Neural cell (in vitro differentiated cells): ENCODE measurements around the gene LRRC57. TPM values are rescaled to one million over a fixed set of nuclear protein-coding genes. Genes with fewer than 3 reads are reported as not detected.

Experiments used
- H2AFZ ChIP-seq: fragments of 200-600, 300-800 bp; sonication (generic), shearing (Covaris generic); 2 replicates; pipeline ENCODE4 v1.6.0; 2014; ENCODE audit warnings: low read depth, mild to moderate bottlenecking, antibody characterized with exemption, low read length, moderate library complexity
- H3F3A ChIP-seq: fragments of 200-600 bp; shearing (Covaris generic); 2 replicates; pipeline ENCODE4 v1.6.1; 2016; ENCODE audit warnings: mild to moderate bottlenecking, moderate library complexity, mixed read lengths, antibody characterized with exemption, low read length; ENCODE audit not compliant: insufficient read depth, poor library complexity, severe bottlenecking
- H3K27ac ChIP-seq: fragments of 200-600, 300-800 bp; sonication (generic), shearing (Covaris generic); 2 replicates; pipeline ENCODE4 v1.5.1; 2014; ENCODE audit warnings: mild to moderate bottlenecking, low read length, moderate library complexity
- H3K27me3 ChIP-seq: fragments of 300-800, 200-600 bp; sonication (generic), shearing (Covaris generic); 2 replicates; pipeline ENCODE4 v1.6.0; 2014; ENCODE audit warnings: mild to moderate bottlenecking, low read depth, low read length, moderate library complexity; ENCODE audit not compliant: insufficient read depth
- H3K36me3 ChIP-seq: fragments of 300-800, 200-600 bp; sonication (generic), shearing (Covaris generic); 2 replicates; pipeline ENCODE4 v1.5.1; 2014; ENCODE audit warnings: mild to moderate bottlenecking, antibody characterized with exemption, low read length, moderate library complexity; ENCODE audit not compliant: insufficient read depth
- H3K4me2 ChIP-seq: fragments of 300-800, 200-600 bp; sonication (generic), shearing (Covaris generic); 2 replicates; pipeline ENCODE4 v1.6.0; 2014; ENCODE audit warnings: mild to moderate bottlenecking, low read length
- H3K4me3 ChIP-seq: fragments of 300-800, 200-600 bp; sonication (generic), shearing (Covaris generic); 2 replicates; pipeline ENCODE4 v1.5.1; 2014; ENCODE audit warnings: mild to moderate bottlenecking, low read length, moderate library complexity
- H3K79me2 ChIP-seq: fragments of 200-600 bp; shearing (Covaris generic); replicated peaks from 2 replicates; pipeline ENCODE4 v1.6.0; 2014; ENCODE audit warnings: mild to moderate bottlenecking, low read length, moderate library complexity; ENCODE audit not compliant: insufficient read depth
- H3K9ac ChIP-seq: fragments of 300-800, 200-600 bp; sonication (generic), shearing (Covaris generic); 2 replicates; pipeline ENCODE4 v1.6.1; 2016; ENCODE audit warnings: mild to moderate bottlenecking, low read length, mixed read lengths
- H3K9me2 ChIP-seq: fragments of 200-600 bp; shearing (Covaris generic); 2 replicates; pipeline ENCODE4 v1.6.1; 2016; ENCODE audit warnings: mild to moderate bottlenecking, low read length, mixed read lengths; ENCODE audit not compliant: insufficient read depth
- H3K9me3 ChIP-seq: fragments of 200-600, 300-800 bp; sonication (generic), shearing (Covaris generic); 2 replicates; pipeline ENCODE4 v1.6.1; 2016; ENCODE audit warnings: mild to moderate bottlenecking, mixed run types, low read length, moderate library complexity, mixed read lengths
- H4K20me1 ChIP-seq: fragments of 200-600 bp; shearing (Covaris generic); 2 replicates; pipeline ENCODE4 v1.6.1; 2016; ENCODE audit warnings: mild to moderate bottlenecking, mixed run types; ENCODE audit not compliant: insufficient read depth
- EP300 ChIP-seq: fragments of 450-650 bp; conservative IDR thresholded peaks from 2 replicates; pipeline ENCODE4 v1.6.1; 2014; ENCODE audit warnings: antibody characterized with exemption, mild to moderate bottlenecking, moderate library complexity; ENCODE audit not compliant: poor library complexity, severe bottlenecking
- EZH2 ChIP-seq: fragments of 200-600, 300-800 bp; shearing (Covaris generic), sonication (generic); IDR thresholded peaks from 2 replicates; pipeline ENCODE4 v1.6.1; 2014; ENCODE audit warnings: antibody characterized with exemption, low read length, borderline replicate concordance, mild to moderate bottlenecking; ENCODE audit not compliant: insufficient read depth, poor library complexity, severe bottlenecking
- MXI1 ChIP-seq: fragments of 450-650 bp; conservative IDR thresholded peaks from 2 replicates; pipeline ENCODE4 v1.6.1; 2014; ENCODE audit warnings: antibody characterized with exemption, mild to moderate bottlenecking; ENCODE audit not compliant: poor library complexity, severe bottlenecking
- POLR2AphosphoS5 ChIP-seq: IDR thresholded peaks from 2 replicates; pipeline ENCODE4 v1.6.1; 2012
- RAD21 ChIP-seq: fragments of 450-650 bp; conservative IDR thresholded peaks from 2 replicates; pipeline ENCODE4 v1.6.1; 2014; ENCODE audit warnings: antibody characterized with exemption, mild to moderate bottlenecking, moderate library complexity
- SMC3 ChIP-seq: fragments of 450-650 bp; conservative IDR thresholded peaks from 2 replicates; pipeline ENCODE4 v1.6.1; 2014; ENCODE audit warnings: antibody characterized with exemption, mild to moderate bottlenecking, moderate library complexity; ENCODE audit not compliant: poor library complexity
- TAF1 ChIP-seq: IDR thresholded peaks from 2 replicates; pipeline ENCODE4 v1.6.1; 2012; ENCODE audit warnings: low read depth
- polyA plus RNA-seq: library from polyadenylated mRNA; depleted of rRNA; stranded (reverse); fragments of >200 nt; gene quantifications from 2 replicates; pipeline ENCODE4 v1.2.3, GENCODE V29; 2014
- TF ChIP-seq, protein P1 (sequence below): fragments of 450-650 bp; IDR thresholded peaks from 2 replicates; pipeline ENCODE4 v1.5.1; 2014; ENCODE audit warnings: antibody characterized with exemption, mild to moderate bottlenecking, moderate library complexity; ENCODE audit not compliant: poor library complexity, severe bottlenecking
- TF ChIP-seq, protein P2 (sequence below): IDR thresholded peaks from 2 replicates; pipeline ENCODE4 v1.6.1; 2012; ENCODE audit warnings: borderline replicate concordance

LRRC57 gene
- polyA plus RNA-seq, 1 donor from 2014 or later, result 8.4 TPM

DNA sequence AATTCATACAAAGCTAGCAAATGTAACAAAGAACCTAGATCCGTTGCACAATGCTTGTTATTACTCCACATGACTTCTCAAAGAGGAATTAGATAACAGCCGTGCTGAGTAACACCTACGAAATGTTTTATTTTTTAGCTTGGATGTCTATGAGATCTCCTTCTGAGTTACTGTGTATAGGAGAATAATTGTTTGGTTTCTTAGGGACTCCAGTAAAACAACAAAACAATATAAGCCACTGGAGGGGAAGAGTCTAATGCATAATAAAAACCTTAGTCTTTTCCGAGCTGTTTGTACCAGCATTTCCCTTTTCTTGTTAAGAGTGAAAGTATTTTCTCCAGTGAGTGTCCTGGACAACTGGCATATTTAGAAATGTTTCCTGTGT, 37.6 kb downstream of the LRRC57 start:
- Histone ChIP-seq H3K36me3 (no peaks in the 10 kb centered on the region), H3K9ac (no peak overlapping the region), H3K9me3 (no peaks in the 10 kb centered on the region), H3F3A (no peaks in the 10 kb centered on the region), H3K27ac (no peak overlapping the region), H3K9me2 (no peaks in the 10 kb centered on the region), H3K27me3 (no peaks in the 10 kb centered on the region), H4K20me1 (no peaks in the 10 kb centered on the region), H3K4me2 (no peak overlapping the region), H3K79me2 (no peaks in the 10 kb centered on the region), H2AFZ (no peak overlapping the region), H3K4me3 (no peak overlapping the region)
- TF ChIP-seq, protein P1, sequence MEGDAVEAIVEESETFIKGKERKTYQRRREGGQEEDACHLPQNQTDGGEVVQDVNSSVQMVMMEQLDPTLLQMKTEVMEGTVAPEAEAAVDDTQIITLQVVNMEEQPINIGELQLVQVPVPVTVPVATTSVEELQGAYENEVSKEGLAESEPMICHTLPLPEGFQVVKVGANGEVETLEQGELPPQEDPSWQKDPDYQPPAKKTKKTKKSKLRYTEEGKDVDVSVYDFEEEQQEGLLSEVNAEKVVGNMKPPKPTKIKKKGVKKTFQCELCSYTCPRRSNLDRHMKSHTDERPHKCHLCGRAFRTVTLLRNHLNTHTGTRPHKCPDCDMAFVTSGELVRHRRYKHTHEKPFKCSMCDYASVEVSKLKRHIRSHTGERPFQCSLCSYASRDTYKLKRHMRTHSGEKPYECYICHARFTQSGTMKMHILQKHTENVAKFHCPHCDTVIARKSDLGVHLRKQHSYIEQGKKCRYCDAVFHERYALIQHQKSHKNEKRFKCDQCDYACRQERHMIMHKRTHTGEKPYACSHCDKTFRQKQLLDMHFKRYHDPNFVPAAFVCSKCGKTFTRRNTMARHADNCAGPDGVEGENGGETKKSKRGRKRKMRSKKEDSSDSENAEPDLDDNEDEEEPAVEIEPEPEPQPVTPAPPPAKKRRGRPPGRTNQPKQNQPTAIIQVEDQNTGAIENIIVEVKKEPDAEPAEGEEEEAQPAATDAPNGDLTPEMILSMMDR, result no peak
- TF ChIP-seq SMC3, result no peak
- TF ChIP-seq, protein P2, sequence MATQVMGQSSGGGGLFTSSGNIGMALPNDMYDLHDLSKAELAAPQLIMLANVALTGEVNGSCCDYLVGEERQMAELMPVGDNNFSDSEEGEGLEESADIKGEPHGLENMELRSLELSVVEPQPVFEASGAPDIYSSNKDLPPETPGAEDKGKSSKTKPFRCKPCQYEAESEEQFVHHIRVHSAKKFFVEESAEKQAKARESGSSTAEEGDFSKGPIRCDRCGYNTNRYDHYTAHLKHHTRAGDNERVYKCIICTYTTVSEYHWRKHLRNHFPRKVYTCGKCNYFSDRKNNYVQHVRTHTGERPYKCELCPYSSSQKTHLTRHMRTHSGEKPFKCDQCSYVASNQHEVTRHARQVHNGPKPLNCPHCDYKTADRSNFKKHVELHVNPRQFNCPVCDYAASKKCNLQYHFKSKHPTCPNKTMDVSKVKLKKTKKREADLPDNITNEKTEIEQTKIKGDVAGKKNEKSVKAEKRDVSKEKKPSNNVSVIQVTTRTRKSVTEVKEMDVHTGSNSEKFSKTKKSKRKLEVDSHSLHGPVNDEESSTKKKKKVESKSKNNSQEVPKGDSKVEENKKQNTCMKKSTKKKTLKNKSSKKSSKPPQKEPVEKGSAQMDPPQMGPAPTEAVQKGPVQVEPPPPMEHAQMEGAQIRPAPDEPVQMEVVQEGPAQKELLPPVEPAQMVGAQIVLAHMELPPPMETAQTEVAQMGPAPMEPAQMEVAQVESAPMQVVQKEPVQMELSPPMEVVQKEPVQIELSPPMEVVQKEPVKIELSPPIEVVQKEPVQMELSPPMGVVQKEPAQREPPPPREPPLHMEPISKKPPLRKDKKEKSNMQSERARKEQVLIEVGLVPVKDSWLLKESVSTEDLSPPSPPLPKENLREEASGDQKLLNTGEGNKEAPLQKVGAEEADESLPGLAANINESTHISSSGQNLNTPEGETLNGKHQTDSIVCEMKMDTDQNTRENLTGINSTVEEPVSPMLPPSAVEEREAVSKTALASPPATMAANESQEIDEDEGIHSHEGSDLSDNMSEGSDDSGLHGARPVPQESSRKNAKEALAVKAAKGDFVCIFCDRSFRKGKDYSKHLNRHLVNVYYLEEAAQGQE, result no peak
- no peak for TF ChIP-seq TAF1
- no peak for TF ChIP-seq MXI1
- no peak for TF ChIP-seq POLR2AphosphoS5
- no peak for TF ChIP-seq EP300
- no peak for TF ChIP-seq EZH2

DNA sequence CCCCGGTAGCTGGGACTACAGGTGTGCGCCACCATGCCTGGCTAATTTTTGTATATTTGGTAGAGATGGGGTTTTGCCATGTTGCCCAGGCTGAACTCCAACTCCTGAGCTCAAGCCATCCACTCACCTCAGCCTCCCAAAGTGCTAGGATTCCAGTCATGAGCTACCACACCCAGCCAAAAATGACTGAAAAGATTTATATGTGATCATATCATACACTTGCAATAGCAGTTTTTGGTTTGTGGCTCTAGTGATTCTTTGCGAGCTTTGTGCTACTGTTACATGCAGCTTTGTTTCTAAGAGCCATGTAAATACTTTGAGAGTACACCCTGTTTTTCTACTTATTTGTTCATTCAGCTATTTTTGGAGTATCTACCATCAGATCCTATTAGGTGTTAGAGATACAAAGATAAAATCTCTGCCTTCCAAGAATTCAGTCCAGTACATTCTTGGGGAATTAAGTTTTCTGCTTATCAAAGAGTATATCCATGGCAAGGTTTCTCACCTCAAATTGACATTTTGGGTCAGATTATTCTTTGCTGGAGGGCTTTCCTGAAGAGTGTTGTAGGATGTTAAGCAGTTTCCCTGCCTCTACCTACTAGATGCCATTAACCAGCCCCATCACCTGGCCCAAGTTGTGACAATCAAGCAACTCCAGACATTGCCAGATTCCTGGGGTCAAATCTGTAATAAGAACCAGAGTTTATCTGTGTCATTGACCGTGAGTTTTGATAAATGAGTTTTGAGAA, 38.2 kb downstream of the LRRC57 start:
- no peak overlapping the region for H3K9ac ChIP-seq
- H3K4me2 ChIP-seq, result no peak overlapping the region
- no peaks in the 10 kb centered on the region for H3K79me2 ChIP-seq
- no peak overlapping the region for H2AFZ ChIP-seq
- TF ChIP-seq TAF1, result no peak
- TF ChIP-seq, protein P1, result no peak
- TF ChIP-seq POLR2AphosphoS5, result no peak
- no peak for TF ChIP-seq EP300
- no peak for TF ChIP-seq MXI1
- no peak for TF ChIP-seq RAD21
- TF ChIP-seq SMC3, result no peak
- H3K9me3 ChIP-seq, result no peaks in the 10 kb centered on the region
- H3K36me3 ChIP-seq, result no peaks in the 10 kb centered on the region
- H4K20me1 ChIP-seq, result no peaks in the 10 kb centered on the region
- H3K9me2 ChIP-seq, result no peaks in the 10 kb centered on the region
- H3K4me3 ChIP-seq, result no peak overlapping the region
- H3K27me3 ChIP-seq, result no peaks in the 10 kb centered on the region
- no peak overlapping the region for H3K27ac ChIP-seq
- H3F3A ChIP-seq, result no peaks in the 10 kb centered on the region
